ENCODE results near the gene XPO6.

DNA sequence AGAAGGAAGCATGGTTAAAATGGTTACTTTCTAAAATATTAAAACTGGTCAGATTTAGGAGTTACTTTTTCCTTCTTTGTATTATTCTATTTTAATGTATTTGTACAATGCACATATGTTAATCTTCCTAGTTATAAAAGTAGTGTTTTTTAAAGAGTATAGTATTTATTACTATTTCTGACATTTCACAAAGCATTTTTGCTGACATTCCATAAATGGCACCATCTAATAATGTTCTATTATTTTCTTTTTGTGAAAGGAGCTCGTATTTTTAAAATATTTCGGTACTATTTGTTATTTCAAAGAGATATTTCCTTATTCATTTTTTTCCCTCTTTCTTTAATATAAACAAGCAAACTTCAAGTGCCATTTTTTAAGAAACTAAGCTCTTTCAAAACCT, 100.8 kb downstream of the XPO6 start:
- no peak for TF ChIP-seq POLR2A (IDR thresholded peaks at IDR 0.05)
- TF ChIP-seq, protein P1, sequence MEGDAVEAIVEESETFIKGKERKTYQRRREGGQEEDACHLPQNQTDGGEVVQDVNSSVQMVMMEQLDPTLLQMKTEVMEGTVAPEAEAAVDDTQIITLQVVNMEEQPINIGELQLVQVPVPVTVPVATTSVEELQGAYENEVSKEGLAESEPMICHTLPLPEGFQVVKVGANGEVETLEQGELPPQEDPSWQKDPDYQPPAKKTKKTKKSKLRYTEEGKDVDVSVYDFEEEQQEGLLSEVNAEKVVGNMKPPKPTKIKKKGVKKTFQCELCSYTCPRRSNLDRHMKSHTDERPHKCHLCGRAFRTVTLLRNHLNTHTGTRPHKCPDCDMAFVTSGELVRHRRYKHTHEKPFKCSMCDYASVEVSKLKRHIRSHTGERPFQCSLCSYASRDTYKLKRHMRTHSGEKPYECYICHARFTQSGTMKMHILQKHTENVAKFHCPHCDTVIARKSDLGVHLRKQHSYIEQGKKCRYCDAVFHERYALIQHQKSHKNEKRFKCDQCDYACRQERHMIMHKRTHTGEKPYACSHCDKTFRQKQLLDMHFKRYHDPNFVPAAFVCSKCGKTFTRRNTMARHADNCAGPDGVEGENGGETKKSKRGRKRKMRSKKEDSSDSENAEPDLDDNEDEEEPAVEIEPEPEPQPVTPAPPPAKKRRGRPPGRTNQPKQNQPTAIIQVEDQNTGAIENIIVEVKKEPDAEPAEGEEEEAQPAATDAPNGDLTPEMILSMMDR (IDR thresholded peaks at IDR 0.05) = no peak

Measured in tibial nerve (tissue), 3 donors.